GM21825 (cell line): ENCODE measurements around the gene SLC28A3.

Experiments used
- ATAC-seq: cut with Tn5 transposase; IDR thresholded peaks from one replicate; pipeline ENCODE4 v1.9.1; 2021; ENCODE audit warnings: mild to moderate bottlenecking, moderate library complexity; ENCODE audit not compliant: unreplicated experiment

Gene SLC28A3

GRCh38 chr9:84339962-84340361 lies 596 bp downstream of the SLC28A3 start:
- ATAC-seq: no peak

GRCh38 chr9:84339503-84339902 lies 1.1 kb downstream of the SLC28A3 start:
- ATAC-seq: no peak

DNA sequence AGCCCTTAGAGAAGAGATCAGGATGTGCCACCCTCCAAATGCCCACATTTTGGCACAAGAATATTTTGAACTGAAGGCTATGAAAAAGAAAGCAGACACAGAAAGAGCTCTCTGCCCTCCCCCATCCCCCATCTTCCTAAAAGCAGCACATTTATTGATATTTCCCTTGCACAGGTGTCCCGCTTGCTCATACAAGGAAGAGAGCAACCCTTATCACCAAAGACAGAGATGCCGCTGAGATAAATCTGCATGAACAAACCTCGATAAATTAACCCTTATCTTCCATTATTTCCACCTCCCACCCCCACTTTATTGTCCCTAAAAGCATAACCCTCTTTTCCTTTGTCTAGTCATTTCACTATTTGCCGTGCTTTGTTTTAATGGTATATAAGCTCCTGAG lies 1.8 kb downstream of the SLC28A3 start:
- ATAC-seq: no peak

- no peak for ATAC-seq
These were observed 3.3 kb downstream of the SLC28A3 start for GRCh38 chr9:84337252-84337651.

- ATAC-seq: no peak
These were observed 9.3 kb downstream of the SLC28A3 start for GRCh38 chr9:84331119-84331809.

GRCh38 chr9:84330246-84330645 lies 10.3 kb downstream of the SLC28A3 start:
- no peak for ATAC-seq

- ATAC-seq: no peak
These were observed 13.4 kb downstream of the SLC28A3 start for GRCh38 chr9:84327184-84327583.

- ATAC-seq: no peak
These were observed 15.1 kb downstream of the SLC28A3 start for GRCh38 chr9:84325347-84325973.

GRCh38 chr9:84324811-84325210 lies 15.7 kb downstream of the SLC28A3 start:
- no peak for ATAC-seq

DNA sequence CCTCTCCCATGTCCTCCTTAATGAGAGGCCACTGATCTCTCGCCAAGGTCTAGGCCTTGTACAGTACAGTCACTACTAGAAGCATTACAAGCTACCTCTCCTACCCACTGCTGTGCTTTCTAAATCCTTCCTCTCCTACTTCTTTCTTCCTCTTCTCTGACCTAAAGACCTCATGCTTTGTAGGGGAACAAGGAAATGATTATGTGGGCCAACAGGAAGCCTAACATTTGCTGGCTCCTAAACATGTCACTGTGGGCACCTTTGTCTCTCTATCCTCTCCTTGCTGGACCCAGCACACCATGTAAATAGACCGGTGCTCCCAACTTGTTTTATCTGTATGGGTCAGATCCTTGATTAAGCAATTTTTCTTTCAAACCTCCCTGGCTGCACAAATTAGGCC lies 16.7 kb downstream of the SLC28A3 start:
- ATAC-seq: no peak

GRCh38 chr9:84322828-84323227 lies 17.7 kb downstream of the SLC28A3 start:
- no peak for ATAC-seq

GRCh38 chr9:84320231-84320630 lies 20.3 kb downstream of the SLC28A3 start:
- no peak for ATAC-seq

GRCh38 chr9:84319632-84320031 lies 20.9 kb downstream of the SLC28A3 start:
- no peak for ATAC-seq

DNA sequence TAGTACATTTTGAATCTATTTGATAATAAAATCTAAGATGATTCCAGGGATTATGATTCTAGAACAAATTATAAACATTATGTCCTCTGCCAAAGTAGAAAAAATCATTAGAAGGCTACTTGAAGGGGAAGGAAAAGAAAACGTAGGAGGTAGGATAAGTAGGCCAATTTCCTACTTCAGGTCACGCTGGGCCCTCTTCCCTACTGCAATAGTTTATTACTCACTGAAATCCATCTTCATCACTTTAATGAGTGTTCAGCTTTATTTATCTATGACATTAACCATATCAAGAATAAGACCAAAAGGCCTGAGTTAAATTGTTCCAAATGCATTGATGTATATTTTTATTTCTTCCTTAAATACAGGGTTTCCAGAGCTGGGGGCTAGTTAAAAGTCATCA lies 21.6 kb downstream of the SLC28A3 start:
- no peak for ATAC-seq

GRCh38 chr9:84317563-84317962 lies 23.0 kb downstream of the SLC28A3 start:
- ATAC-seq: no peak

GRCh38 chr9:84315278-84315877 lies 25.2 kb downstream of the SLC28A3 start:
- no peak for ATAC-seq

DNA sequence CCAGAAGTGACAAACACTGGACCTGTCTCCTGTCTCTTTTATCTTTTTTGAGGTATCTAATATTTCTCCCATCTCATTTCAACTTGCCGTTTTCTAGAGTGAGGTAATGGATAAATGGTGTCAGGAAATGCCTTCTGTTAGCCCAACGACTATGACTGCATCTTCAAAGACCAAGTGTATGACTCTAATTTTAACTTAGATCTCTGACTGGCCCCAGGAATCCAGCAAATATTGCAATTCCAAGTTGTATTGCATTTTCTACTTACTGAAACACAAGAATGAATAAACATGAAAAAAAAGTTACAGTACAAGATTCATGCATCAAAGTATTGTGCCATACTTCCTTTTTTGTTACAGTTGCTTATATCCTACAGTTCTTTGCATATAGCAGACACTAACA lies 26.3 kb downstream of the SLC28A3 start:
- ATAC-seq: no peak

GRCh38 chr9:84310883-84311282 lies 29.7 kb downstream of the SLC28A3 start:
- no peak for ATAC-seq

DNA sequence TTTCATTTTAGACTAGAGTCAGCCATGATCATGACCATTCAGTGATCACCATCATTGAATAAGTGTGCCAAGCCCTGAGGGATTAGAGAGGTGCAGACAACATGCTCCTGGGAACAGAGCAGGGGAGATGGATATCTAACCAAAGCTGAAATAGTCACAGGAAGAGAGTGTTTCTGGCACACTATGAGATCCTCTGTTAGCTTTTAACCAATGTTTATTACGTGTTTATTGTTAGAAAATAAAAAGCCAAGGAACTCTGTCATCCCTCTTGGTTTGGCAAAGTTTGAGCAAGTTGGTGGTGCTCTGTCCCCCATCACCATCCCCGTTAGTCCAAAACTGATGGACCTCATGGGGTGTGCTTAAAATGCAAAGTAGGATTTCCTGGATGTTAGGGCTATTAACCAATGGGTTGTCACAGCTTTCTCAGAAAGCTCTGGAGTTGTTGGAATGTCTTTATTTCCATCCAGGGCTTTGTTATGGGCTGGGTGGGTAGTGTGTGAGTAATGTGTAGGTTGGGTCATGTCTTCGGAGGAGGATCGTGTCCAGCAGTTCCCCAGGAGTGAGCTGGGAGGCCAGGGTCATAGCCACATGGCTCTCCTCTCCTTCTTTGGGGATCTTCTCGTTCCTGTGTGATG lies 34.9 kb downstream of the SLC28A3 start:
- no peak for ATAC-seq

GRCh38 chr9:84304166-84304565 lies 36.4 kb downstream of the SLC28A3 start:
- ATAC-seq: no peak

GRCh38 chr9:84303061-84303460 lies 37.5 kb downstream of the SLC28A3 start:
- no peak for ATAC-seq

DNA sequence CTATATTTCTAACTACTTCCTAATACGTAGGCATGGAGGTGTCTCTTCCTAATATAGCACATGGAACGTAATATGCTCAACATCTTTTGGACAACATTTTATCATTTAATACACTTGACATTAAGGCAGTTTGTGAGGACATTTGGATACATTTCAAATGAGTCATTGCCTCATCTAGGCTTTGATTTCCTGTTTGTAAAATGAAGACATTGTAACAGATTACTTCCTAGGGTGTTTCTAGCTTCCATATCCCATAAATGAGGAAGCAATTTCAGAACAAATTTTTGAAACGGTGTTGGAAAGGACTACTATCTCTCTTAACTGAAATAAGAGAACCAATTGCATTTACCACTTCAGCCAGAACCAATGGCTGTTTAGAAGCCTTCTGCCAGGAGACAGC lies 38.7 kb downstream of the SLC28A3 start:
- ATAC-seq: no peak
